NT2/D1 (cell line): ENCODE results near the gene LAG3.

Source experiments
- YY1 ChIP-seq: IDR thresholded peaks from 2 replicates; pipeline ENCODE4 v1.6.1; 2011; ENCODE audit not compliant: insufficient read length, insufficient read depth
- ZNF274 ChIP-seq: IDR thresholded peaks from 2 replicates; pipeline ENCODE4 v1.6.1; 2011; ENCODE audit warnings: mild to moderate bottlenecking, low read depth, low read length

GRCh38 chr12:6722863-6723262 lies 49.5 kb upstream of the LAG3 start:
- TF ChIP-seq YY1 (no peak), ZNF274 (no peak)
